ENCODE measurements around the gene TMEM100.

Gene TMEM100

GRCh38 chr17:55742272-55743102 is 19.8 kb upstream of the TMEM100 start:
- no peak for DNase-seq

GRCh38 chr17:55741356-55741700 is 18.7 kb upstream of the TMEM100 start:
- no peak for DNase-seq

DNA sequence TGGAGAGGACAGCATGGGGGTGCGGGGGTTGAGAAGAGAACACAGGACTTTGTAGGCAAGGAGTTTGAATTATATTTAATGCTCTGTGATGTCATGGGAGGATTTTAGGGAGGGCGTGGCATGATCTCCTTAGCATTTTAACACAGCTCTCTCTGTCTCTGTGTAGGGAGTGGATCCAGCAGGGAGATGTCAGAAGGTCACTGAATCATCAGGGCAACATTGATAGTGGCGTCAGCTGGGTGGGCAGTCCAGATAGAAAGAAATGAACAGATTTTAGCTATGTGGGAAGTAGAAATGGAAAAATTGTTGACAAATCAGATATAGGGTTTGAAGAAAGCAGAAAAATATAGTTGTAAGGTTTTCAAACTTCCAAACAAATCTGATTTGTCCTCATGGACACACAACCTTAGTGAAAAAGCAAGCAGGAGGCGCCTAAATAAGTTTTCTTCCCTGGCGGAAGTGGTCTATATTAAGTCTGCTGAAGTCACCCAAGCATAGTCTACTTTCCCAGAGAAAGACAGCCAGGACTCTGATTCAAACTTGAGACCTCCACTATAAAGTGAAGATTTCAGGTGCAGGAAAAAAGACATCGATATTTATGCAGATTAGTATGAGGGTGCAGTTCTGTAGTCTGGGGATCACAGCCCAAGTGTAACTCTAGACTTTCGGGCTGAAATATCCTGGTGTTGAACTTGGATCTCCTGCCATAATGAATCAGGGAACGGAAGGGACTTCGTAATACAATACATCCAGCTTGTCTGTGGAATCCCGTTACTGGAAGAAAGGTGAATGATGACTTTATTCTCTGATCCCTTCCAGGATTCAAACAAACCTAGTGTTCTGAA is 18.1 kb upstream of the TMEM100 start:
- no peak for DNase-seq

DNA sequence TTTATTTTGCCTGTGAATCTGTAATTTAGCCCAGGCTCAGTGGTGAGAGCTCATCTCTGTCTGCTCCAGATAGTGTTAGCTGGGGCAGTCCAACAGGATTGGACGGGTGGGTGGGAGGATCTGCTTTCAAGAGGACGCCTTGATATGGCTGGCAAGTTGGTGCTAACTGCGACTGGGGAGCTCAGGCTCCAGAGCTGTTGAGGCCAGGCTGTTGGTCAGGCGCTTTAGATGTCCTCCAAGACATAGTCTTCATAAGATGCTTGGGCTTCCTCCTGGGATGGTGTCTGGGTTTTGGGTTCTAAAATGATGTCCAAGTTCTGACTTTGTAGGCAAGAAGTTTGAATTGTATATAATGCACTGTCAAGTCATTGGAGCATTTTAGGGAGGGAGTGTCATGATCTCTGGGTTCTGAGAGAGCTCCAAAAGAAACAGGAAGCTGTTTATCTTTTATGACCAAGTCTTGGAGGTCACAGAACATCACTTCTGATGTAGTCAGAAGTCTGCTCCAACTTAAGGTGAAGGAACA is 15.4 kb upstream of the TMEM100 start:
- DNase-seq, result no peak

DNA sequence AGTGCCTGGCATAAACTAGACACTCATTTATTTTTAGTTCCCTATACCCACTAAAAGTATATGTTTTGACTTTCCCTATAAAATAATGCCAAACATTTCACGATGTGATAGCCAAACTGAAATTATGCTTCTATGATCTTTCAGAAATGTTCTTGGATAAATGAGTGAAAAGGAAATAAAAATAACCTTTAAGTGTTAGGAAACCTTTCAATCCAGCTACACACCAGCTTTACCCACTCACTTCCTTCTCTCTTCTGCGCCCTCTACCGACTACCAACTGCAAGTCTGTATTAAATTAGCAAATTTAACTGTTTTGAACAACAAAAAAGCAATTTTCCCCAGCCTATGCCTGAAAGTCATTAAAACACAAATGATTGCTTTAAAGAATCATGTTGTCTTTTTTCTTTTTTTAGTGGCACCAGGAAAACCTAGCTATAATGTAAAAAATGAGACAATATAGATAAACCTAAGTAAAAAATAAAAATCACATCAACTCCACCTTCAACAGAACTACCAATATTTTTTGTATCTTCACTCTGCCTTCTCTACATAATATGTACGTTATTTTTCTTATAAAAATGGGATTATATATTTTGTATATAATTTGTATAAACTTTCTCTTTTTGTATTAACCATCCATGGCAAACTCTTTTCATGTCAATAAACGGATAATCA is 13.2 kb upstream of the TMEM100 start:
- DNase-seq, result no peak

DNA sequence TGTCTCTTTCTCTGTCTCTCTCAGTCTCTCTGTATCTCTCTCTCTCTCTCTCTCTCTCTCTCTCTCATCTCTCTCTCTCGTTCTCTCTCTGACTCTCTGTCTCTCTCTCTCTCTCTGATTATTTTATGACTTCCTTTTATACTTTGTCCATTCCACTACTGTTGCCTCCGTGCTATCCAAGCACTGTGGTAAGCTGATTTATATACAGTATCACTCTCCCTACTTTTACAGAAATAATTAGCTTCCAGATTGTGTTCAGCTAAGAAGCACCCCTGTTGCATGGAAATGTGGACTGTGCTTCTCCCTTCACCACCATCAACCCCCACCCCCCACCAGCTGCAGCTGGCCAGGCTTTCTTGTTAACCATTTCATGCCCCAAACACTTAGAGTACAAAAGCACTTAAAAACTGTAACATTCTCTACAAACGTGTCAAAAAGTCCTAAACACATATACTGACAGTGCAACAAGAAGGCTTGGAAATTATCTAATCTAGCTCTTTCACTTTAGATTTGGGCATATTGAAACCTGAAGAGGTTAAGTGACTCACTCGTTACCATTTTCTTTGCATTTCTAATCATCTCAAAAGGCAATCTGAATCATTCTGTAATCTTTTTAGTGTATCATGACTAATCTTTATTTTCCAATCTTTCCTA is 11.6 kb upstream of the TMEM100 start:
- no peak for DNase-seq

DNA sequence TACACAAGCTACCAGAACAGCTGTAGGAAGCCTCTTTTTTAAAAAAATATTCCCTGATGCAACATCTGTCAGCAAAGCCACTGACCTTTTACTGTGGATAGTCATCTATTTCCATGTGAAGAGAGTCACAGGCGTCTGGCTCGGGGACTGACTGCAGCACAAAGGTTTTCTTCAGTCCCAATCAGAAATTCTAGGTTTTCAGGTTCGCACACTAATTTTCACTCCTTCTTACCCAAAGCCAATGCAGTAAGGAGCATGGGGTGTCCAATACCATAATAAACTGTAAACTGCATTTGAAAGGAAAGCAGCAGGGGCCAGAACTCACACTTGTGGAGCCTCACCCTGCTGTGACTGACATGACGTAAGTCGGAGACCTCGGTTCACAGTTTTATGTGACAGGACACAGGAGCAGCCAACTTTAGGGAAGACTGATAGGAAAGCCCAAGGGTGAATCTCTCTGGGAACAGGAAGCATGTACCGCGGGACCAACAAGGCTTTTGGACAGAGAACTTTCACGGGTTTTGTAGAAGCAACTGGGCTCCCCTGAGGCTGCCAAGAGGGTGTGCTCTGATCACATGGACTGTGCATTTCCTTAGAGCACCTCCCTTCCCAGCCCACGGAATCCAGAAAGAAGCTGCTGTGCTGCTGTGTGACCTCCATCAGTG is 9.1 kb upstream of the TMEM100 start:
- no peak for DNase-seq

- no peak for DNase-seq
Measured at GRCh38 chr17:55730808-55731207, 8.1 kb upstream of the TMEM100 start.

GRCh38 chr17:55730380-55730779 is 7.7 kb upstream of the TMEM100 start:
- no peak for DNase-seq

DNA sequence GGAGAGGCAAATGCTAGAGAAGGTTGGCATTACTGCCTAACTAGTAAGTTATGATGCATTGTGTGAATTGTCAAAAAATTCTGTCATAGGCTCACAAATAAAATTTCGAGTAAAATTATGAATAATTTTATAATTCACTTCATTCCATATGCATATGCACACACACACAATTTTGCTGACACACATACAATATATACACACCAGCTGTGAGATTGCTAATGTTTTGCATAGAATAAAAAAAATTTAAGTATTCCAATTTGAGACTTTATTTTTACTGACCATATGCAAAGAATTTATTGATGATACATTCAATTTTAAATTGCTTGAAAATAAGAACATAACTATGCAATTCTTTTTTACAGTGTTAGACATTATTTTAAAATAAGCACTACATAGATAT is 6.8 kb upstream of the TMEM100 start:
- DNase-seq, result no peak

DNA sequence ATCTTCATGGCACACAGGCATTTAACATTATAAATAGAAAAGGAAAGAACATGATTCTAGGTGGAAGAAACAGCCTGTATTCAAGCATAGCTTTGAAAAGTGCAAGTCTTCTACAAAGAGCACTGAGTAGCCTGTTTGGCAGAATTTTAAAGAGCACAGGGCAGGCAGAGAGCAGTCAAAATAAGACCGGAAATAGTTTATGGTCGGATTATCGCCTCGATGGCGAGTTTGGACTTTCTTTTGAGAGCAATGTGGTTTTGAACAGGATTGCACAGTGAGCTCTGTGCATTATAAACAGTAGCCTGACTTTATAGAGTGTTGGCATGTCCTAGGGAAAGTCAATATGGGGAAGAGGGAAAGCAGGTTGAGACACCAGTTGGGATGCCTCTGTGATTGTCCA is 6.2 kb upstream of the TMEM100 start:
- no peak for DNase-seq

- DNase-seq, result no peak
Measured at GRCh38 chr17:55728361-55728760, 5.7 kb upstream of the TMEM100 start.

DNA sequence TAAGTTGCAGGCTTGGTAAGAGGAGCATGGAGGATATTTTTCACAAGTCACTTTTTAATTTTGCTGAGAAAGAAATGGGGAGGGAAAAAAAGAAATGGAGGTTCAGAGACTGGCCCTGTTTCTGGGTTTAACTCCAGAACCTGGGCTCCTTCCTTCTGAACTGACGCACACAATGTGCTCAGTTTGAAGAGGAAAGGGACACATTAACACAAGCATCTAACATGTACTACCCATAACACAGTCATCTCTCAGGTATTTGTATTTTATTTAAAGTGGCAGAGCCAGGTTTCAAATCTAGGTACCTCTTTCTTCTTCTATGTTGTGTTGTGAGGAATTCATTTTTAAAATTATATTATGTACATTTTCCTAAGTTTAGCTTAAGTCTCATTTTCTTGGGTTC is 5.3 kb upstream of the TMEM100 start:
- DNase-seq, result no peak

- no peak for DNase-seq
Measured at GRCh38 chr17:55727275-55727674, 4.6 kb upstream of the TMEM100 start.

DNA sequence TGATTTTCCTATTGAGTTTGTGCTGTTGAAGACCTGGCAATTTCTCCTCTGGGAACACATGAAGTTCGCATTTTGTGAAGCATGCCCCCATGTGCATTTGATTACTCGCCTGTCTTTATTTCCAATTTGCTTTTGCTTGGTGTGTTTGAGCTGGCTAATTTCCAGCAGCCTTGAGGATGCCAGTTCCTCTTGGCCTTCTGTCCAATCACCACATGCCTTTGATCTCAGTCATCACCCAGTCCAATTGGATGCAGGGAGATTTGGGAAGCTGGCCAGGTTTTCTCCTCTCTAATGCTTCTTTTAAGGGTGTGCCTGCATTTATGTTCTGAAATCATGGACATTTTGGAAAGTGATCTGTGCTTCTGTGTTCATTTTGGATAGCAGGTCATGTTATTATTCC is 3.8 kb upstream of the TMEM100 start:
- peak; percentile 82 for DNase-seq

GRCh38 chr17:55723488-55723848 is 804 bp upstream of the TMEM100 start:
- no peak for DNase-seq

- no peak for DNase-seq
Measured at GRCh38 chr17:55722016-55722736, 488 bp downstream of the TMEM100 start.

DNA sequence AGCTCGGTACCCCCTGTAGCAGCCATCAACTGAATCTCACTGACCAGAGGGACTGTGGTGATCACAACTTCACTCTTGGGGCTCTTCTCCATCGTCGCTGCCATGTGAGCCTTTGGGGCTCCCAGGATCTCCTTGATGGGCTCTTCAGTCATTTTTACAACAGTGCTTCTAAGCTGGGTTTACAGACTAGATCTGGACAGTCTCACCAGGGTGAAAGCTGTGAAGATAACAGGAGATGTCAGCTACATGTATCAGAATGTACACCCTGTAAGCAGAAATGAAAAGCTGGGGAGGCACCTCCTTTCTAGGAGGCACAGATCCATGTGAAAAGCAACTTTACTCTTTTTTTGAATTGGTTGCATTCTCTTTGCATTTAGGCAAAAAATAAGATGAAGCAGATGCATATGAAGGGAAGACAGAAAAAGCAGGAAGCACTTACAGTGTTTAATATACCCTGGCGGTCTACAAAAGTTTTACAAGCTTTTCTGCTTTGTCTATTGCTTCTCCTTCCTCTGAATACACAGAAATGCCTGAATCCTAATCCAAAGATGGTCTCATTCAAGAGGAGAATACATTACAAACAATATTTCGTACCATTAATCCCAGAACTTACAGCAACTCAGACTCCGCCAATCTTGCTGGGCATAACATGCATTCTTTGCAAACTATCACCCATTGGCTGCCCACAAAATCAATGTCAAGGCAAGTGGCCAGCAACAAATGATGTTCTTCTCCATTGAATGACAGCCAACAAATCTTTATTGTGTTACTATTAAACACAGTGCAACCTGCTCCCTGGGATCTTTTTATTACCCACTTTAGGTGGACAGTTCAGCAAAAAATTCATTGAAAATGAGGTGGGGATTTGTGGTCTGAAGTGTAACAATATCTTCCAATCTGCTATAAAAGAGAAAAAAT is 1.5 kb downstream of the TMEM100 start:
- DNase-seq, result no peak

DNA sequence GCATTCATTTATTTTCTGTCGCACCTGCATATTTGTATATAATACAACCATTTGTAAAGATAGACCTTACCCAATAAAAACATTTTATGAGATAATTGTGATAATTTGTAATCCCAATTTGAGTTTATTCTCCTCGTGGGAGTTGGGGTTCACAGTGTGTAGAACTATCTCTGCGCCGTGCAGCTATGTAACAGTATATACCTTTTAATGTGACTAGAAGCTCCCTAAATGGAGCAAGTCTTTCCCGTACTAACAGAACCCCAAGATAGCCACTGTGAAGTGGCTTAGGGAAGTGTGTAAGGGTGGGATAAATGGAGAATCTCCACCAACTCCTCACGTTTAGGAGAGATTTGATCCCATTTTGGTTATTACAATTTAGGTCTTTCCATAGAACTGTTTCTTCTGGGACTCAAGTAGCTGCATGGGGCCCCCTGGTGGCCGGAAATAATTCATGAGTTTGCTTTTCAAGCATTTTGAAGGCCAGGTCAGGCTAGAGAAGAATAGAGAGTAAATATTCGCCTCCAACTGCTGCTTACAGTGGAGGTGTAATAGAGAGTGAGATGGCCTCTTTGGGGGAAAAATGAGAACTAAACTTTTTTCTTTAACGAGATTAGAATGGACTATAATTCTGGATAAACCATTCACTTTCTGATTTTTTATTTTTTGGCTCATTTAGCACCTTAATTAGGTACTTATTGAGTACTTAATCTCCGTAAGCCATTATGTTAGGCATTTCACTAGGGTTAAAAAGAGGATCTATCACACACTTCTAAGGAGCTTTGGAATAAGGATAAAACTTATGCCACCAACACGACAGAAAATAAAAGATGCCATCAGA is 4.5 kb downstream of the TMEM100 start:
- DNase-seq, result peak; percentile 13

DNA sequence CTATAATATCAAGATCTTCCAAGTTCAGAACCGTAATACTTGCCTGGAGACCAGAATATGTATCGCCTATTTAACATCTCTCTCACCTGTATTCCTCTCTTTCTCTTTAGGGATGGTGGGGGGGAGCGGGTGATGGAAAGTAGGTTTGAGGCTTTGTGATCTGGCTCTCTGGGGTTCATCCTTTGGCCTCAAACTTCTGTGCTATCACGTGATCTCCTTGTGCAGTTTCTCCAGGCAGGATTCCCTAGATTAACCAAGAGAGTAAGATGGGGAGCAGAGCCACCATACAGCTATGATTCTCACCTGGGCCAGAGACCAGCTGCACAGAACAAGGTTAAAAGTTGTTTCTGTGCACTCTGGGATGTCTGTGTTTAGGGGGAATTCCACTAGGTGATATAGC is 5.2 kb downstream of the TMEM100 start:
- DNase-seq, result no peak
